Measurements from ENCODE around the gene CNBD2.
A peak's percentile ranks its signal among the peaks of the same experiment; 100 is the strongest.
"Not testable (repeated sequence)": the region's sequence is repeated elsewhere in the genome, so short reads cannot be mapped to it uniquely, and the experiment has no call there.

The CNBD2 gene
- long read RNA-seq, donor 1, transcript CNBD2-206 (1 exons, 662 nt): major isoform, 9 of 9 reads
- long read RNA-seq, donor 1, partial matches to known transcripts: 0 of 9 reads
- long read RNA-seq, donor 1, other reads (novel, unspliced or antisense): 0 of 9 reads
- long read RNA-seq, donor 2, transcript CNBD2-206 (1 exons, 662 nt): major isoform, 6 of 6 reads
- long read RNA-seq, donor 2, partial matches to known transcripts: 0 of 6 reads
- long read RNA-seq, donor 2, other reads (novel, unspliced or antisense): 0 of 6 reads
- long read RNA-seq, donor 3, transcript CNBD2-206 (1 exons, 662 nt): major isoform, 5 of 5 reads
- long read RNA-seq, donor 3, partial matches to known transcripts: 0 of 5 reads
- long read RNA-seq, donor 3, other reads (novel, unspliced or antisense): 0 of 5 reads
- long read RNA-seq, donor 4, transcript CNBD2-206 (1 exons, 662 nt): major isoform, 13 of 13 reads
- long read RNA-seq, donor 4, partial matches to known transcripts: 0 of 13 reads
- long read RNA-seq, donor 4, other reads (novel, unspliced or antisense): 0 of 13 reads
- long read RNA-seq, donor 5, transcript CNBD2-206 (1 exons, 662 nt): major isoform, 5 of 5 reads
- long read RNA-seq, donor 5, partial matches to known transcripts: 0 of 5 reads
- long read RNA-seq, donor 5, other reads (novel, unspliced or antisense): 0 of 5 reads
- long read RNA-seq, donor 6, transcript CNBD2-206 (1 exons, 662 nt): major isoform, 7 of 7 reads
- long read RNA-seq, donor 6, partial matches to known transcripts: 0 of 7 reads
- long read RNA-seq, donor 6, other reads (novel, unspliced or antisense): 0 of 7 reads
- long read RNA-seq, donor 7, transcript CNBD2-206 (1 exons, 662 nt): major isoform, 13 of 13 reads
- long read RNA-seq, donor 7, partial matches to known transcripts: 0 of 13 reads
- long read RNA-seq, donor 7, other reads (novel, unspliced or antisense): 0 of 13 reads
- long read RNA-seq, donor 8, transcript CNBD2-206 (1 exons, 662 nt): major isoform, 5 of 5 reads
- long read RNA-seq, donor 8, partial matches to known transcripts: 0 of 5 reads
- long read RNA-seq, donor 8, other reads (novel, unspliced or antisense): 0 of 5 reads

DNA sequence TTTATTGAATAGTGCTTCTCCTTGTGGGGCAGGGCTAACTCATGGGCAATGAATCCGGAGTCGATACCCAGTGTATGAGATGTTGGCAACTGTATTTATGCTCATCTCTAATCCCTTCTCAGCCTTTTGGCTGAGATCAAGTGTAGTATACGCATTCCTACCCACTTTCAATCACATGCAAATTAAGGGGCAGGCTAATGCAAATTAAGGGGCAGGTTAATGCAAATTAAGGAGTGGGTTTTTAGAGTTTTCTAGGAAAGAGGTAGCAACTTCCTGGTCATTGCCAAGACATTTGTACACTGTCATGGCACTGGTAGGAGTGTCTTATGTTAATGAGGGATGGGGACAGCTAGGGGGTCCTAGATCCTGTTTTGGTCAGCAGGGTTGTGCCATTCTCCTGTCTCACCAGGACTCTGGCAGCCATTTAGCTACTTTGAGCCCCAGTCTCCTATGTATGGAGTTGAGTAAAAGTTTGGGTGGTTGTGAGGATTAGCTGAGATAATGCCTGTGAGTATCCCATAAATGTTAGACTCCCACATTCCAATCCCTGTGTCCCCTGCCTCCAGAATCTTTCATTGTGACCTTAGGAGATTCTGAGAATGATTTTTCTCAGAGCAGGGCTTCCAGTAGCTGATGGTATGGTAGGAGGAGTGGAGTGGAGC lies at the start of gene CNBD2:
CNBD2 (plus strand) TSS at position 612 of the 662 bp plus-strand sequence. CDS start 173 bp downstream, outside the sequence.
- no peak for DNase-seq

GRCh38 chr20:35920523-35920922 lies 47.9 kb upstream of the CNBD2 start:
- no peak for DNase-seq

GRCh38 chr20:35929301-35929700 lies 39.1 kb upstream of the CNBD2 start:
- DNase-seq: no peak

DNA sequence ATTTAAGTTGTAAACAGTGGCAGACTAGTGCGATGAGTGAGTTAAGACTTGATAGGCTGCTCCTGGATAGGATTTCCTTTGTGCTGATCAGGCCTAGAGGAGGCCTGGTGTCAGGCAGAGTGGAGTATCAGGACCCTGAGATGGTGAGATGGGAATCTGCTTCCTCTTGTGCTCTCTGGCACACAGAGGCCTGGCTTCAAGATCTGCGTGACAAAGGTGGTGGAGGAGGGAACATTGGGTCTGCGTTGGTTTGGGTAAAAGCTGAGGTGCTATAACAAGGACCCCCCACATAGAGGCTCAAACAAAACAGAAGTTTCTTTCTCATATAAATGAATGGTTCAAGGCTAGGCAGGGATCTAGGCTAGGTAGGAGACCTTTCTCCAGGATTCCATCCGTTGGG lies 34.3 kb upstream of the CNBD2 start:
- no peak for DNase-seq

GRCh38 chr20:35939264-35939663 lies 29.1 kb upstream of the CNBD2 start:
- no peak for DNase-seq

- no peak for DNase-seq
These were observed 26.8 kb upstream of the CNBD2 start for GRCh38 chr20:35941620-35942019.

GRCh38 chr20:35942243-35942642 lies 26.1 kb upstream of the CNBD2 start:
- no peak for DNase-seq

DNA sequence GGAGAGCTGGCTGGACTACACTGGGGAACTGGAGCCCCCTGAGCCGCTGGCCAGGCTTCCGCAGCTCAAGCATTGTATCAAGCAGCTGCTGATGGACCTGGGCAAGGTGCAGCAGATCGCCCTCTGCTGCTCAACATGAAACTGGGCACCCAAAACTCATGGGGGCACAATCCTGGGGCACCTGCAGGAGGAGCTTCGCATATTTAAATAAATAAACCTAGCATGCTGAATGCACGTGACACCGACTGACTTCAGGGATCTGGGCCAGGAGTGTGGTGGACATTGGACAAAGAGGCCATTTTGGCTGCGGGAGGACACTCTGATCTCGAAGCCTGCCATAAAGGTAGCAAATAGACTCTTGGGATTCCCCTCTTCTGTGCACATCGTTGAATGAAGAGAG lies 20.9 kb upstream of the CNBD2 start:
- DNase-seq: no peak

DNA sequence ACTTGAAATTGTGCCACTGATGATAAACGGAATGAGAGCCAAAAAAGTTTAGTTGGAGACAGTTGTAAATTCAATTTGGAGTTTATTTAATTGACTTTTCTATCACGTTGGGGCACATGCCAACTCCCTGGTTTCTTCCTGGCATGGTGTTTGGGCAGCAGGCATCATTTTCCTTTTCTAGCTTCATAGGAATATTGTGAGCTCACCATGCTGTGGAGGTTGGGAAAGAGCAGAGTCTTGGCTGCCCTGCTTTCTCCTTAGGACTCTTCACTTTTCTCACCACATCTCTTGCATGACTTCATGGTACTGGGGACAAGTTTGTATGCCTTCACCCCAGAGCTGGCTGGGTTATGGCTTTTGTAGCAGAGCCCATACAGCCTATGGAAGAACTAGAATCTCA lies 20.5 kb upstream of the CNBD2 start:
- no peak for DNase-seq

- DNase-seq: no peak
These were observed 18.3 kb upstream of the CNBD2 start for GRCh38 chr20:35950093-35950492.

GRCh38 chr20:35952080-35952479 lies 16.3 kb upstream of the CNBD2 start:
- DNase-seq: not testable (repeated sequence)

- DNase-seq: peak; percentile 12
These were observed 15.7 kb upstream of the CNBD2 start for GRCh38 chr20:35952480-35953386.

DNA sequence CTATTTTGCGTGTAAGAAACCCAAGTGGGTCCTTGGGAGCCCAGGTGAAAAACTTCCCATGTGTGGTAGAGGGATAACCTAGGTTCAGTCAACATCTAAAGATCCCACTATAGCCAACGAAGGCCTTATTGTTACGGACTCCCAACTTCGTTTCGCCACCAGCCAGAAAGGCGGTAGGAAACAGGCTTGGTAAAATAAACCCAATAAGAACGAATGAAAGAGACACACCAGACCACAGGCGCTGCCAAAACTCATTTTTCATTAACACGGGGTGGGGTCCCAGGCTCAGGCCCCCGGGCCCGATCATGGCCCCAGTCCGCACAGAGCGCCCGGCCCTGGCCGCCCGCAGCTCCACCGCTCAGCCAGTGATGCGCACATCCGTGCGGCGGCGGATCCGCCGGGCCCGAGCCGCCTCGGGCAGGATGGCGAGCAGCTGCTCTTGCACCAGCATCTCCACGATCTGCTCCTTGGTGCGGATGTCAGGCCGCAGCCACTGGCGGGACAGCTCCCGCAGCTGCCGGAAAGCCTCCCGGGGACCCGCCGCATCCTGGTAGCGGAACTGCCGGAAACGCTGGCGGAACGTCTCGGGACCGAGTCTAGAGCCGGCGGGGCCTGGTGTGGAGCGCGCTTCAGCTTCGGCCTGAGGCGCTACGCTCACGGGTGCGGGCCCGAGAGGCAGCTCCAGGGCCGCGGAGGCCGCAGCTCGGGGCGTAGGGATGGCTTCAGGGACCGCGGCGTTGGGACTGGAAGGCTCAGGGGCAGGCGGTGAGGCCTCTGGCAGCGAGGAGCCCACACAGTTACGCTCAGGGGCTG lies 14.8 kb upstream of the CNBD2 start:
- no peak for DNase-seq

DNA sequence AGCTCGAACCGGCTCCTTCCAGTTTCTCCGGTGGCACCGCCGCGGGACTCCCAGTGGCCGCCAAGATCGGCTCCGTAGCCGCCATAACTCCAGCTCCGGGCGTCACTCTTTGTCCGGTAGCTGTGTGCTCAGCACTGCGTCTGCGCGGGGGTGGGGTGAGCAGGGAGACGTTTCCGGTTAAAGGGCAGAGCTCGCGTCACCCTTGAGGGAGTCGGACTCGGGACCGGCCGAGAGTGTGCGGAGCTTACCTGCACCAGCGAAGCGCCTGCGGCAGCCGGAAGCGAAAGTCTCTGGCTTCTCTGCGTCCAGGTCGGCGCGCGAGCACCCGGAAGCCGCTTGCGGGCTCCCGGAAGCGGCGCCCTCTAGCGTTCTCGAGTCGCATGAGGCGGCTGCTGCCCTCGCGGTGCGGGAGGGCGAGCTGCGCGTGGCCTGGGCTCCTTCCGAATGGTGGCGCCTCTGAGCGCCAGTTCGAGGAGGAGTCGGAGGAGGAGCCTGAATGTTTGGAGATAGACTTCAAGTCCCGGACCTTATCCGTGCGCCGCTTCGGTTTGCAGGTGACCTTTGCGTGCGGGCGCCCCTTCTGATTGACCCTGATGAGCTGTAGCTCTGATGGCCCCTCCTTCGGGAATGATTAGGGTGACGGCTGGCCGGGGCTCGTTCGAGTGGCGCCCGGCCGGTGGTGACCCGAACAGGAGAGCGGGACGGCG lies 14.0 kb upstream of the CNBD2 start, which contains the start of gene SCAND1:
SCAND1 (minus strand) TSS at position 303 of the 707 bp plus-strand sequence; CDS start at position 85, 218 bp downstream.
- DNase-seq: peak; percentile 97

GRCh38 chr20:35954907-35955251 lies 13.5 kb upstream of the CNBD2 start:
- DNase-seq: no peak

DNA sequence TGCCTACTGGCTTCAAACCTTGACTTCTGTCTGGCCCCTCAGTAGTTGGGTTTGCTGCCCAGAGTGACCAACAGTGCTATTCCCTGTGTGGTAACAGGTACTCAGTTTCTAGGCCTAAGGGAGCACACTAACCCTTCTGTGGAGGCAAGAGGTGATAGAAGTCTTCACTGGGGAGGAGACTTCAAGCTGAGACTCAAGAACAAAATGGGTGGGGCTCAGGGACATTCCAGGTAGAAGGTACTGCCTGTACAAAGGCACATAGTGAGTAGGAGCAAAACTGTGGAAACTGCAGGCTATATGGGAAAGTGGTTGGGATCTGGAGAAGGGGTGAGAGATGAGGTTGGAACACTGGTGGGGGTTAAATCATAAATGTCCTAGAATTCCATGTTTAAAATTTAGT lies 11.8 kb upstream of the CNBD2 start:
- DNase-seq: no peak

- DNase-seq: not testable (repeated sequence)
These were observed 9.1 kb upstream of the CNBD2 start for GRCh38 chr20:35959291-35959690.

- DNase-seq: no peak
These were observed 4.5 kb upstream of the CNBD2 start for GRCh38 chr20:35963878-35964277.

GRCh38 chr20:35968930-35969329 lies 540 bp downstream of the CNBD2 start:
- DNase-seq: no peak

DNA sequence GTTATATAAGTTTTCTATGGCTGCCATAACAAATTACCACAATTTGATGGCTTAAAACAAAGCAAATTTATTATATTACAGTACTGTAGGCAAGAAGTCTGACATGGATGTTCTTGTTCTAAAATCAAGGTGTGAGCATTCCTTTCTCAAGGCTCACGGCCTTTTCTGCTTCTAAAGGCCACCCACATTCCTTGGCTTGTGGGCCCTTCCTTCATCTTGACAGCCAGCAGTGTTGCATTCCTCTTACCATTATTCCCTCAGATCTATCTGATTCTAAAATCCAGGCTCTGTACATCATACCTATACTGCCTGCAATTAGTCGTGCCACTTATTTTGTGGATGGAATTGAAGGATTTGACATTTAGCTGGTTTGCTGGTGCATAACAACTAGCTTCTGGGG lies 3.6 kb downstream of the CNBD2 start:
- no peak for DNase-seq

Measured in right kidney (tissue), 9 donors.